Ishikawa (cell line): ENCODE measurements around the gene RNF150.

Source experiments
- CEBPB ChIP-seq: IDR thresholded peaks from 2 replicates; pipeline ENCODE4 v1.6.1; 2012
- CREB1 ChIP-seq: IDR thresholded peaks from 2 replicates; pipeline ENCODE4 v1.6.1; 2012; ENCODE audit warnings: low read depth
- EGR1 ChIP-seq: IDR thresholded peaks from 2 replicates; pipeline ENCODE4 v1.6.1; 2012
- EP300 ChIP-seq: IDR thresholded peaks from 2 replicates; pipeline ENCODE4 v1.6.1; 2012; ENCODE audit warnings: borderline replicate concordance
- FOXM1 ChIP-seq: IDR thresholded peaks from 2 replicates; pipeline ENCODE4 v1.6.1; 2012; ENCODE audit warnings: low read depth, borderline replicate concordance
- MAX ChIP-seq: IDR thresholded peaks from 2 replicates; pipeline ENCODE4 v1.6.1; 2012
- NFIC ChIP-seq: IDR thresholded peaks from 2 replicates; pipeline ENCODE4 v1.6.1; 2012
- RAD21 ChIP-seq: IDR thresholded peaks from 2 replicates; pipeline ENCODE4 v1.6.1; 2012; ENCODE audit warnings: low read depth
- REST ChIP-seq: IDR thresholded peaks from 2 replicates; pipeline ENCODE4 v1.6.1; 2012; ENCODE audit warnings: low read depth, mild to moderate bottlenecking
- TAF1 ChIP-seq: IDR thresholded peaks from 2 replicates; pipeline ENCODE4 v1.6.1; 2012; ENCODE audit warnings: low read depth, mild to moderate bottlenecking
- TEAD4 ChIP-seq: IDR thresholded peaks from 2 replicates; pipeline ENCODE4 v1.6.1; 2012
- USF1 ChIP-seq: IDR thresholded peaks from 2 replicates; pipeline ENCODE4 v1.6.1; 2012
- YY1 ChIP-seq: IDR thresholded peaks from 2 replicates; pipeline ENCODE4 v1.6.1; 2012; ENCODE audit warnings: low read depth

- TF ChIP-seq EGR1, result no peak
- TF ChIP-seq USF1, result no peak
- TF ChIP-seq FOXM1, result no peak
- no peak for TF ChIP-seq CEBPB
- TF ChIP-seq YY1, result no peak
- TF ChIP-seq EP300, result no peak
- no peak for TF ChIP-seq NFIC
- TF ChIP-seq MAX, result no peak
- TF ChIP-seq CREB1, result no peak
- no peak for TF ChIP-seq TEAD4
- TF ChIP-seq RAD21, result no peak
- no peak for TF ChIP-seq TAF1
- no peak for TF ChIP-seq REST
Measured at GRCh38 chr4:140986045-140986444, 147.2 kb downstream of the RNF150 start.
